D721Med (cell line): ENCODE measurements around the gene OVOL3.

ENCODE experiments used
- DNase-seq: peaks from one replicate; pipeline ENCODE4 v3.0.0; 2011; ENCODE audit warnings: low spot score; ENCODE audit not compliant: insufficient read length
- FAIRE-seq: peaks from 2 replicates; lab custom pipeline; 2011; peaks lifted over from hg19 to GRCh38; lab: Jason Lieb, UNC
- TF ChIP-seq, protein P1 (sequence below): IDR thresholded peaks from 2 replicates; pipeline ENCODE4 v1.5.1; 2012; ENCODE audit warnings: mild to moderate bottlenecking, control low read depth; ENCODE audit not compliant: insufficient read depth; ENCODE audit errors: missing control alignments

Gene OVOL3

GRCh38 chr19:36079389-36079945 lies 31.5 kb upstream of the OVOL3 start:
- TF ChIP-seq, protein P1, sequence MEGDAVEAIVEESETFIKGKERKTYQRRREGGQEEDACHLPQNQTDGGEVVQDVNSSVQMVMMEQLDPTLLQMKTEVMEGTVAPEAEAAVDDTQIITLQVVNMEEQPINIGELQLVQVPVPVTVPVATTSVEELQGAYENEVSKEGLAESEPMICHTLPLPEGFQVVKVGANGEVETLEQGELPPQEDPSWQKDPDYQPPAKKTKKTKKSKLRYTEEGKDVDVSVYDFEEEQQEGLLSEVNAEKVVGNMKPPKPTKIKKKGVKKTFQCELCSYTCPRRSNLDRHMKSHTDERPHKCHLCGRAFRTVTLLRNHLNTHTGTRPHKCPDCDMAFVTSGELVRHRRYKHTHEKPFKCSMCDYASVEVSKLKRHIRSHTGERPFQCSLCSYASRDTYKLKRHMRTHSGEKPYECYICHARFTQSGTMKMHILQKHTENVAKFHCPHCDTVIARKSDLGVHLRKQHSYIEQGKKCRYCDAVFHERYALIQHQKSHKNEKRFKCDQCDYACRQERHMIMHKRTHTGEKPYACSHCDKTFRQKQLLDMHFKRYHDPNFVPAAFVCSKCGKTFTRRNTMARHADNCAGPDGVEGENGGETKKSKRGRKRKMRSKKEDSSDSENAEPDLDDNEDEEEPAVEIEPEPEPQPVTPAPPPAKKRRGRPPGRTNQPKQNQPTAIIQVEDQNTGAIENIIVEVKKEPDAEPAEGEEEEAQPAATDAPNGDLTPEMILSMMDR: no peak
- FAIRE-seq (no peak), DNase-seq (no peak)

DNA sequence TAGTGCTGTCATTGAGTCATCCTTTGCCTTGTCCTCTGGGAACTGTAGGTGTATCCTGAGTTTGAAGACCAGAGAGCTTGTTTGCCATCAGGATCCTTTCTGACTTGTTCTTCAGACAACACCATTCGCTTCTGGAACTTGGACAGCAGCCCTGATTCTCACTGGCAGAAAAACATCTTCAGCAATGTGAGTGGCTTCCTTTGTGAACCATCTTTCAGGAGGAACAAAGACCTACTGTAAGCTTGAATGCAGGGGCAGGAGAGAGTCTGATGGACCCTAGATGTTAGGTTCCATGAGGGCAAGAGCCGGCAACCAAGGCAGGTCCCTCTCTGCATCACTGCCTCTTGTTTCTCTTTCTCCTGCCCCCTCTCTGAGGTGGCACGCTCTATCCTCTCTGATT lies 29.6 kb upstream of the OVOL3 start:
- TF ChIP-seq, protein P1: no peak
- no peak for FAIRE-seq
- DNase-seq: no peak

GRCh38 chr19:36081894-36082293 lies 29.0 kb upstream of the OVOL3 start:
- TF ChIP-seq, protein P1: no peak
- FAIRE-seq (no peak), DNase-seq (no peak)

DNA sequence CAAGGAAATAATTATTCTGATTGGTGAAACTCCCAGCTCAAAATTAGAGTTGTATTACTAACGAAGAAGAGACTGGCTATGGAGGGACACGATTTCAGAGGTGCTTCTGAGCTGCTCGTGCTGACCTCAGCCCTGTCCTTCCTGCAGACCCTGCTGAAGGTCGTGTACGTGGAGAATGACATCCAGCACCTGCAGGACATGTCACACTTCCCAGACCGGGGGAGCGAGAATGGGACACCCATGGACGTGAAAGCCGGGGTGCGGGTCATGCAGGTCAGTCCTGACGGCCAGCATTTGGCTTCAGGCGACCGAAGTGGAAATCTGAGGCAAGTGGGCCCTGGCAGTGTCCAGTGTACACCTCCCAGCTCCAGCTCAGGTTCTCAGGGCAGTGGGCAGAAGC lies 28.0 kb upstream of the OVOL3 start:
- no peak for DNase-seq
- TF ChIP-seq, protein P1: no peak
- no peak for FAIRE-seq

DNA sequence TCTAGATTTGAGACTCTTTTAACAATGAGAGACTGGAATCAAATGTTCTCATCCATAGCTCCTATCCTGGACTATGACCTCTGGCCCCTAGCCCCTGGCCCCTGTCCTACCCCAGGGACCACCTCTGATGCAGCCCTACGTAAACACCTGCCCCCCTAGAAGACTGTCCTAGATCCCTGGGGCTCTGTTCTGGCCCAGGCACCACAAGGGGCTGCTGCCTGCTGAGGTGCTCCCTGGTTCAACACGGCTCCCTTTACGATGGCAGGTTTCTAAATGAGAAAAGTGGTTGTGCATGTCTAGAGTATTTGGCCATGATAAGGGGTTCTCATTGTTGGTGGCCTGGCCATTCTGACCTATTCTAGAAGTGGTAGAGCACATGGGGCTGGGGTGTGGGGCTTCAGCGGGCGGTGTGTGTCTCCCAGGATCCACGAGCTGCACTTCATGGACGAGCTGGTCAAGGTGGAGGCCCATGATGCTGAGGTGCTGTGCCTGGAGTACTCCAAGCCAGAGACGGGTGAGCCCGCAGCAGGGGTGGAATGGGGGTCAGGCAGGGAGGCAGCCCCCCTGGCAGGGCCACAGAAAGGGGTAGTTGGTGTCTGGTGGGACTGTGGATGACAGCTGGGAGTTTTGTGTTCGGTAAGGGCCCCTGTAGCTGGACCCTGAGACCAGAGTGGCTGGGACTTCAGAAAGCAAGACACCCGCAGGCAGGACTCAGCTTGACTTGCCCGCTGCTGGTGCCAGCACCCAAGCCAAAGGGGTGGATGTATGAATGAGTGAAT lies 26.5 kb upstream of the OVOL3 start:
- TF ChIP-seq, protein P1: no peak
- FAIRE-seq: no peak
- DNase-seq: no peak

DNA sequence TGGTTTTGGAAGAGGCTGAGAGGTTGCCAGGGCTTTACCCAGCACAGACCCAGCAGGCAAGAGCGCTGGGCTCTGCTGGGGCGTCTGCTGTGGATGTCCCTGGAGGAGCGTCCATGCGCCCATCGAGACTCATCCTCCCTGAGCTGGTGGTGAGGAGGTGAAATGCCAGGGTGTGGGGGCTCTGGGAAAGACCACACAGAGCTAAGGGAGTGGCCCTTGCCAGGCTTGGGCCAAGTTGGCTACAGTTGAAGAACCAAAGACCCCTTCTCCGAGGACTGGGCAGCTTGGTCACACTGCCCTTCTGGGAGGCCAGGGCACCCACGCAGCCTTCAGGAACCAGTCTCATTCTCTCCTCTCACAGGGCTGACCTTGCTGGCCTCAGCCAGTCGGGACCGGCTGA lies 24.6 kb upstream of the OVOL3 start:
- FAIRE-seq: no peak

More for the DNA sequence above, 24.6 kb upstream of the OVOL3 start:
- no peak for DNase-seq
- TF ChIP-seq, protein P1: no peak
